22Rv1 (cell line): ENCODE results near the gene PNP.

ENCODE experiments used
- H3K27ac ChIP-seq: fragments of 450-650 bp; 2 replicates; pipeline ENCODE4 v1.5.1; 2017
- ZFX ChIP-seq: fragments of 450-650 bp; IDR thresholded peaks from 2 replicates; pipeline ENCODE4 v1.6.1; 2017; ENCODE audit warnings: antibody characterized with exemption, borderline replicate concordance
- TF ChIP-seq, protein P1 (sequence below): fragments of 450-650 bp; IDR thresholded peaks from 2 replicates; pipeline ENCODE4 v1.5.1; 2017; ENCODE audit warnings: mild to moderate bottlenecking

Gene PNP

GRCh38 chr14:20428802-20429201 is 40.4 kb upstream of the PNP start:
- TF ChIP-seq, protein P1, sequence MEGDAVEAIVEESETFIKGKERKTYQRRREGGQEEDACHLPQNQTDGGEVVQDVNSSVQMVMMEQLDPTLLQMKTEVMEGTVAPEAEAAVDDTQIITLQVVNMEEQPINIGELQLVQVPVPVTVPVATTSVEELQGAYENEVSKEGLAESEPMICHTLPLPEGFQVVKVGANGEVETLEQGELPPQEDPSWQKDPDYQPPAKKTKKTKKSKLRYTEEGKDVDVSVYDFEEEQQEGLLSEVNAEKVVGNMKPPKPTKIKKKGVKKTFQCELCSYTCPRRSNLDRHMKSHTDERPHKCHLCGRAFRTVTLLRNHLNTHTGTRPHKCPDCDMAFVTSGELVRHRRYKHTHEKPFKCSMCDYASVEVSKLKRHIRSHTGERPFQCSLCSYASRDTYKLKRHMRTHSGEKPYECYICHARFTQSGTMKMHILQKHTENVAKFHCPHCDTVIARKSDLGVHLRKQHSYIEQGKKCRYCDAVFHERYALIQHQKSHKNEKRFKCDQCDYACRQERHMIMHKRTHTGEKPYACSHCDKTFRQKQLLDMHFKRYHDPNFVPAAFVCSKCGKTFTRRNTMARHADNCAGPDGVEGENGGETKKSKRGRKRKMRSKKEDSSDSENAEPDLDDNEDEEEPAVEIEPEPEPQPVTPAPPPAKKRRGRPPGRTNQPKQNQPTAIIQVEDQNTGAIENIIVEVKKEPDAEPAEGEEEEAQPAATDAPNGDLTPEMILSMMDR, result no peak
- TF ChIP-seq ZFX, result no peak
- H3K27ac ChIP-seq, result no peak overlapping the region

- TF ChIP-seq, protein P1, result no peak
- TF ChIP-seq ZFX, result no peak
- no peak overlapping the region for H3K27ac ChIP-seq
These were observed 39.2 kb upstream of the PNP start for GRCh38 chr14:20429801-20430669.

- H3K27ac ChIP-seq, result no peak overlapping the region
- TF ChIP-seq, protein P1, result no peak
- TF ChIP-seq ZFX, result no peak
These were observed 34.3 kb upstream of the PNP start for GRCh38 chr14:20434701-20435581.

- H3K27ac ChIP-seq, result no peak within 1 kb of the TSS
- no peak for TF ChIP-seq ZFX
- TF ChIP-seq, protein P1, result no peak
These were observed 33.4 kb upstream of the PNP start, which contains the start of gene KLHL33 for GRCh38 chr14:20435582-20436362. Gene KLHL33, minus strand, starts transcription at chr14:20436166. Its CDS starts 355 bp downstream, at chr14:20435811.

- H3K27ac ChIP-seq, result no peak overlapping the region
- TF ChIP-seq, protein P1, result no peak
- no peak for TF ChIP-seq ZFX
These were observed 32.8 kb upstream of the PNP start for GRCh38 chr14:20436363-20436755.

DNA sequence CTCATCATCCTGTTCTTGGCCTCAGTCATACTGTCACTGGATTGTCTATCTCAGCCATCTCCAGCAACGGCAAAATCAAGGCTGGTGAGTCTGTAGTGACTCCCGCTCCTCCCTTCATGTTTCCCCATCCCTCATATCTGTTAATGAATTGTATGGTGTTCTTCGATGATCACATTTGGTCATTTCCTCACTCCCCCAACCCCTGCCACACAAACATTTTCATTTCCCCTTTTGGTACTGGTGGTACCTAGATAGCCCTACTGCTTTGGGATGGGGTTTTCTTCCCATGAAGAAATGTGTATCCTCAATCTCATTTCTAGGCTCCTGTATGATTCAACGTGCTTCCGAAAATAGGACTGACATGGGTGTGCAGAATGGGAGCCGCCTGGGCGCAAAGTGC is 30.5 kb upstream of the PNP start:
- TF ChIP-seq, protein P1, result no peak
- no peak for TF ChIP-seq ZFX
- no peak overlapping the region for H3K27ac ChIP-seq
